MM.1S (cell line): ENCODE results near the gene MCU.

Experiments
- EZH2 ChIP-seq: fragments of 300-600 bp; sonication (generic); optimal IDR thresholded peaks from 2 replicates; pipeline ENCODE3; 2017; ENCODE audit warnings: low read depth, mild to moderate bottlenecking, antibody characterized with exemption, low read length, mixed read lengths
- EZH2phosphoT487 ChIP-seq: fragments of 300-600 bp; sonication (generic); IDR thresholded peaks from 2 replicates; pipeline ENCODE4 v1.6.1; 2018; ENCODE audit warnings: antibody characterized with exemption, low read length
- TF ChIP-seq, protein P1 (sequence below): fragments of 300-600 bp; sonication (generic); IDR thresholded peaks from 2 replicates; pipeline ENCODE4 v1.5.1; 2016; ENCODE audit warnings: antibody characterized with exemption, low read length, mixed read lengths

DNA sequence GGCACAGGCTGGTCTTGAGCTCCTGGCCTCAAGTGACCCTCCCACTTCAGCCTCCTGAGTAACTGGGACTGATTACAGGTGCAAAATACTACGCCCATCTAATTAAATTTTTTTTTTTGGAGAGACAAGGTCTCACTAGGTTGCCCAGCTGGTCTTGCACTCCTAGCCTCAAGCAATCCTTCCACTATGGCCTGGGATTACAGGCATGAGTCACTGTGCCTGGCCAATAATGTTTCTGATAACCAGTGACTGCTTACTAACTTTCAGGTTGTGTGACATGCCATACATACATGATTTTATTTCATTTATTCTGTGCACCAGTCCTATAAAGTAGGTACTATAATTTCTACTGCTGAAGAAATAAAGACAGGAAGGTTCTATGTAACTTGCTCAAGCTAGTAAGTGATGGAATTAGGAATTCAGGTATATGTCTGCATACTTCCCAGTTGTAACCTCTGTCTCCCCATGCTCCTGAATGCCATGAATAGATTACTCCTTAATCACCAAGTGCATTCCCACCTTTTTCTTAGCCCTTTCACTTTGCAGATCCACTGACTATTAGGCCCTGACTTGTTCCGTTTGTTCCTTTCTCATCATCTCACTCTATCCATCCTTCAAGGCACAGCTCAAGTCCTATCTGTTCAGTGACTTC lies 28.1 kb downstream of the MCU start:
- TF ChIP-seq, protein P1, sequence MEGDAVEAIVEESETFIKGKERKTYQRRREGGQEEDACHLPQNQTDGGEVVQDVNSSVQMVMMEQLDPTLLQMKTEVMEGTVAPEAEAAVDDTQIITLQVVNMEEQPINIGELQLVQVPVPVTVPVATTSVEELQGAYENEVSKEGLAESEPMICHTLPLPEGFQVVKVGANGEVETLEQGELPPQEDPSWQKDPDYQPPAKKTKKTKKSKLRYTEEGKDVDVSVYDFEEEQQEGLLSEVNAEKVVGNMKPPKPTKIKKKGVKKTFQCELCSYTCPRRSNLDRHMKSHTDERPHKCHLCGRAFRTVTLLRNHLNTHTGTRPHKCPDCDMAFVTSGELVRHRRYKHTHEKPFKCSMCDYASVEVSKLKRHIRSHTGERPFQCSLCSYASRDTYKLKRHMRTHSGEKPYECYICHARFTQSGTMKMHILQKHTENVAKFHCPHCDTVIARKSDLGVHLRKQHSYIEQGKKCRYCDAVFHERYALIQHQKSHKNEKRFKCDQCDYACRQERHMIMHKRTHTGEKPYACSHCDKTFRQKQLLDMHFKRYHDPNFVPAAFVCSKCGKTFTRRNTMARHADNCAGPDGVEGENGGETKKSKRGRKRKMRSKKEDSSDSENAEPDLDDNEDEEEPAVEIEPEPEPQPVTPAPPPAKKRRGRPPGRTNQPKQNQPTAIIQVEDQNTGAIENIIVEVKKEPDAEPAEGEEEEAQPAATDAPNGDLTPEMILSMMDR = no peak
- TF ChIP-seq EZH2phosphoT487 (no peak), EZH2 (no peak)
